ENCODE data around the gene C16orf78.

DNA sequence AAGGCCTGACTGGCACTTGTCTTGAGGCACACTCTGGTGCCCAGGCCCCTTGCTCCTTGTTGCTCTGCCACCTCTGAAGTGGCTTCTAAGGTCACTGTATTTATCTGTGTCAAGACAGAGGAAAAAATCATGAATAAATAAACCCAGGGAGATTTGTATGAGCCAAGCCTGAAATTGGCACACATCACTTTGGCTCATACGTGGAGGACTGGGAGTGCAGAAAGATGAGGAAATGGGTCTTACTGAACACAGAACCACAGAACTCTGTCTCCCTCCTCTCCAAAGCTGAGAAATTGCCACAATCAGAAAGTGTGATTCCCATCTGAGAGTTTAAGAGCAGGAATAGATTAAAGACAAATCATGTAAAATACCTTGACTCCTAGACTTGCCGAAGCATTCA, 27.1 kb upstream of the C16orf78 start:
- no peak for TF ChIP-seq CTCF (IDR thresholded peaks at IDR 0.05; ENCODE audit: low read depth, low read length)
- TF ChIP-seq MAX (IDR thresholded peaks at IDR 0.05; ENCODE audit: low read depth, low read length) = no peak
- TF ChIP-seq POLR2A (IDR thresholded peaks at IDR 0.05; ENCODE audit: extremely low read depth, insufficient read length) = no peak
- no peak for TF ChIP-seq MYC (IDR thresholded peaks at IDR 0.05; ENCODE audit: low read depth, low read length)
